PC-3 (cell line): ENCODE measurements around the gene HOMEZ. TPM values are rescaled to one million over a fixed set of nuclear protein-coding genes. Genes with fewer than 3 reads are reported as not detected.

ENCODE experiments used
- ATAC-seq: fragments of 200-7000 bp; cut with Tn5 transposase; 2 replicates; pipeline ENCODE4 v1.9.1; 2020; ENCODE audit warnings: mild to moderate bottlenecking, moderate library complexity
- BruUV-seq: library from RNA; stranded (reverse); fragments of 400-500 nt; replicated peaks from 2 replicates; lab custom pipeline; 2021; lab: Mats Ljungman, UMichigan
- CTCF ChIA-PET: fragments of 300-600 bp; sonication (Branson Sonifier 250); formaldehyde crosslinking; loops from one replicate; lab custom pipeline; 2022; ENCODE audit warnings: antibody characterized with exemption; lab: Charles Lee
- POLR2A ChIA-PET: fragments of 300-600 bp; sonication (Branson Sonifier 250); formaldehyde crosslinking; loops from one replicate; lab custom pipeline; 2022; ENCODE audit warnings: antibody characterized with exemption; ENCODE audit not compliant: unreplicated experiment; lab: Charles Lee
- DNase-seq: peaks from one replicate; pipeline ENCODE4 v3.0.0-alpha.2; 2015
- H2AFZ ChIP-seq: fragments of 300-600 bp; sonication (generic); 2 replicates; pipeline ENCODE4 v1.6.0; 2016; ENCODE audit warnings: antibody characterized with exemption, low read length
- H3F3A ChIP-seq: fragments of 300-600 bp; sonication (generic); one replicate; pipeline ENCODE4 v1.6.0; 2017; ENCODE audit warnings: antibody characterized with exemption, low read length, control low read depth, mild to moderate bottlenecking; ENCODE audit not compliant: unreplicated experiment
- H3K27ac ChIP-seq: fragments of 300-600 bp; sonication (generic); 2 replicates; pipeline ENCODE4 v1.5.1; 2016; ENCODE audit warnings: mild to moderate bottlenecking, low read length
- H3K27me3 ChIP-seq: fragments of 300-600 bp; sonication (generic); 2 replicates; pipeline ENCODE4 v1.6.1; 2016; ENCODE audit warnings: low read length, mixed read lengths
- H3K36me3 ChIP-seq: fragments of 300-600 bp; sonication (generic); 2 replicates; pipeline ENCODE4 v1.6.1; 2016; ENCODE audit warnings: low read depth, mixed run types, low read length, mixed read lengths
- H3K4me1 ChIP-seq: fragments of 300-600 bp; sonication (generic); 2 replicates; pipeline ENCODE4 v1.5.1; 2016; ENCODE audit warnings: low read length; ENCODE audit not compliant: insufficient read depth
- H3K4me2 ChIP-seq: fragments of 300-600 bp; sonication (generic); 2 replicates; pipeline ENCODE4 v1.6.0; 2016; ENCODE audit warnings: low read length
- H3K4me3 ChIP-seq: fragments of 300-600 bp; sonication (generic); 2 replicates; pipeline ENCODE4 v1.5.1; 2016; ENCODE audit warnings: mild to moderate bottlenecking, low read length, mixed read lengths
- H3K79me2 ChIP-seq: fragments of 300-600 bp; sonication (generic); 2 replicates; pipeline ENCODE4 v1.6.1; 2017; ENCODE audit warnings: low read length, mixed read lengths
- H3K9ac ChIP-seq: fragments of 300-600 bp; sonication (generic); 2 replicates; pipeline ENCODE4 v1.6.0; 2016; ENCODE audit warnings: mild to moderate bottlenecking, low read length
- H3K9me2 ChIP-seq: fragments of 300-600 bp; sonication (generic); replicated peaks from 2 replicates; pipeline ENCODE4 v1.6.1; 2016; ENCODE audit warnings: mixed run types, low read length, mixed read lengths
- H3K9me3 ChIP-seq: fragments of 300-600 bp; sonication (generic); 2 replicates; pipeline ENCODE4 v1.6.1; 2016; ENCODE audit warnings: low read length, mixed read lengths
- H4K20me1 ChIP-seq: fragments of 300-600 bp; sonication (generic); 2 replicates; pipeline ENCODE4 v1.6.1; 2016; ENCODE audit warnings: low read length, mixed read lengths
- CTCF ChIP-seq: fragments of 300-600 bp; sonication (generic); conservative IDR thresholded peaks from 2 replicates; pipeline ENCODE4 v1.5.1; 2017; ENCODE audit warnings: antibody characterized with exemption, low read depth, mild to moderate bottlenecking, low read length
- EZH2 ChIP-seq: fragments of 300-600 bp; sonication (generic); IDR thresholded peaks from one replicate; pipeline ENCODE4 v1.6.1; 2017; ENCODE audit warnings: antibody characterized with exemption, mild to moderate bottlenecking, low read length; ENCODE audit not compliant: unreplicated experiment
- EZH2phosphoT487 ChIP-seq: fragments of 300-600 bp; sonication (generic); IDR thresholded peaks from 2 replicates; pipeline ENCODE4 v1.6.1; 2018; ENCODE audit warnings: mild to moderate bottlenecking, antibody characterized with exemption, low read length, borderline replicate concordance
- intact Hi-C: fragments of 100-400 bp; cut with micrococcal nuclease; formaldehyde crosslinking; loops from 2 replicates; pipeline ENCODE4 v1.9.0; 2023
- total RNA-seq: library from RNA; depleted of rRNA; stranded (reverse); fragments of >200 nt; gene quantifications from 2 replicates; pipeline ENCODE4 v1.2.3, GENCODE V29; 2014

Gene HOMEZ
- total RNA-seq, 1 experiment from 2014 or later, result 7.7 TPM

- ATAC-seq (no peak), DNase-seq (no peak)
- Histone ChIP-seq H3K79me2 (peaks cover 26% of the 10 kb centered on the region), H3K9ac (peak overlapping the region; percentile 96), H2AFZ (no peak overlapping the region), H3K27ac (no peak overlapping the region), H4K20me1 (peaks cover 11% of the 10 kb centered on the region; the same call in 1 of the 2 replicates), H3K36me3 (peaks cover 34% of the 10 kb centered on the region), H3K9me2 (no peaks in the 10 kb centered on the region), H3K9me3 (no peaks in the 10 kb centered on the region), H3K4me2 (peak overlapping the region; percentile 94), H3K27me3 (no peaks in the 10 kb centered on the region), H3K4me3 (peak overlapping the region; percentile 99), H3F3A (peaks cover 3% of the 10 kb centered on the region), H3K4me1 (peaks cover 17% of the 10 kb centered on the region)
- CTCF ChIA-PET, result interaction anchor here (0.8 to 2.1 kb wide), 2 partner anchors 17 to 202 kb away, joined by 3 to 14 read pairs; partner anchors contain the start of gene BCL2L2
- TSS peak; percentile 25 for BruUV-seq
- TF ChIP-seq EZH2phosphoT487 (no peak), EZH2 (no peak), CTCF (no peak)
- POLR2A ChIA-PET, result no interaction called here
- intact Hi-C loops, result no loop called here
Measured at GRCh38 chr14:23322568-23323517, 36.9 kb upstream of the HOMEZ start.

GRCh38 chr14:23321572-23322547 is 35.9 kb upstream of the HOMEZ start:
- peaks cover 17% of the 10 kb centered on the region for H3K4me1 ChIP-seq
- peaks cover 26% of the 10 kb centered on the region for H3K79me2 ChIP-seq
- H4K20me1 ChIP-seq, result peaks cover 11% of the 10 kb centered on the region; the same call in 1 of the 2 replicates
- H3K27ac ChIP-seq, result peak overlapping the region; percentile 48; the same call in 1 of the 2 replicates
- CTCF ChIA-PET, result interaction anchor here (0.7 to 2.1 kb wide), 5 partner anchors 16 to 655 kb away, joined by 3 to 14 read pairs (median 5); partner anchors contain the start of gene BCL2L2
- peak overlapping the region; percentile 94 for H3K4me2 ChIP-seq
- DNase-seq, result peak; percentile 44
- peak overlapping the region; percentile 99 for H3K4me3 ChIP-seq
- no peaks in the 10 kb centered on the region for H3K9me2 ChIP-seq
- TF ChIP-seq EZH2, result no peak
- TF ChIP-seq EZH2phosphoT487, result no peak
- TF ChIP-seq CTCF, result no peak
- no TSS peak for BruUV-seq
- ATAC-seq, result peak; percentile 27
- H3K9ac ChIP-seq, result peak overlapping the region; percentile 96
- intact Hi-C loops, result loop anchor here (1.0 kb wide), 3 partner anchors 16 to 147 kb away; partner anchors contain the start of genes BCL2L2 and NGDN
- peak overlapping the region; percentile 63; the same call in 1 of the 2 replicates for H2AFZ ChIP-seq
- no peaks in the 10 kb centered on the region for H3K9me3 ChIP-seq
- POLR2A ChIA-PET, result interaction anchor here (0.6 to 2.0 kb wide), 9 partner anchors 11 to 819 kb away, joined by 3 to 13 read pairs (median 4); partner anchors contain the start of genes BCL2L2, EMC9, HOMEZ and PPP1R3E
- H3K27me3 ChIP-seq, result no peaks in the 10 kb centered on the region
- H3F3A ChIP-seq, result no peaks in the 10 kb centered on the region
- peaks cover 36% of the 10 kb centered on the region for H3K36me3 ChIP-seq
